GM21381 (cell line): ENCODE results near the gene SERPINE1.
"Not testable (repeated sequence)": the region's sequence is repeated elsewhere in the genome, so short reads cannot be mapped to it uniquely, and the experiment has no call there.

Experiments
- ATAC-seq: cut with Tn5 transposase; IDR thresholded peaks from one replicate; pipeline ENCODE4 v1.9.1; 2021; ENCODE audit warnings: mild to moderate bottlenecking, moderate library complexity; ENCODE audit not compliant: unreplicated experiment

SERPINE1 gene

GRCh38 chr7:101100858-101101847 lies 25.8 kb upstream of the SERPINE1 start:
- ATAC-seq: no peak

GRCh38 chr7:101102026-101102425 lies 24.9 kb upstream of the SERPINE1 start:
- no peak for ATAC-seq

- ATAC-seq: not testable (repeated sequence)
Measured at GRCh38 chr7:101103701-101104100, 23.2 kb upstream of the SERPINE1 start.

- no peak for ATAC-seq
Measured at GRCh38 chr7:101104193-101104713, 22.7 kb upstream of the SERPINE1 start.

GRCh38 chr7:101104799-101105198 lies 22.1 kb upstream of the SERPINE1 start:
- no peak for ATAC-seq

GRCh38 chr7:101105248-101105647 lies 21.7 kb upstream of the SERPINE1 start:
- ATAC-seq: not testable (repeated sequence)

- ATAC-seq: no peak
Measured at GRCh38 chr7:101106386-101106785, 20.5 kb upstream of the SERPINE1 start.

- ATAC-seq: no peak
Measured at GRCh38 chr7:101108330-101108857, 18.5 kb upstream of the SERPINE1 start.

GRCh38 chr7:101108961-101109360 lies 17.9 kb upstream of the SERPINE1 start:
- ATAC-seq: no peak

- ATAC-seq: no peak
Measured at GRCh38 chr7:101109368-101109767, 17.5 kb upstream of the SERPINE1 start.

- ATAC-seq: no peak
Measured at GRCh38 chr7:101111261-101111660, 15.6 kb upstream of the SERPINE1 start.

- no peak for ATAC-seq
Measured at GRCh38 chr7:101112233-101112632, 14.7 kb upstream of the SERPINE1 start.

GRCh38 chr7:101113140-101113539 lies 13.8 kb upstream of the SERPINE1 start:
- not testable (repeated sequence) for ATAC-seq

- ATAC-seq: no peak
Measured at GRCh38 chr7:101113836-101114235, 13.1 kb upstream of the SERPINE1 start.

GRCh38 chr7:101114492-101114891 lies 12.4 kb upstream of the SERPINE1 start:
- no peak for ATAC-seq

GRCh38 chr7:101115215-101115614 lies 11.7 kb upstream of the SERPINE1 start:
- no peak for ATAC-seq

- no peak for ATAC-seq
Measured at GRCh38 chr7:101116898-101117297, 10.0 kb upstream of the SERPINE1 start.

GRCh38 chr7:101118856-101119255 lies 8.0 kb upstream of the SERPINE1 start:
- ATAC-seq: no peak

- no peak for ATAC-seq
Measured at GRCh38 chr7:101119876-101120275, 7.0 kb upstream of the SERPINE1 start.

- no peak for ATAC-seq
Measured at GRCh38 chr7:101120315-101120714, 6.6 kb upstream of the SERPINE1 start.

GRCh38 chr7:101121631-101121990 lies 5.3 kb upstream of the SERPINE1 start:
- ATAC-seq: not testable (repeated sequence)
